Neural progenitor cell (in vitro differentiated cells): ENCODE data around the gene SPSB3. TPM values are rescaled to one million over a fixed set of nuclear protein-coding genes. Genes with fewer than 3 reads are reported as not detected.

ENCODE experiments used
- DNase-seq: peaks from one replicate; pipeline ENCODE4 v3.0.0-alpha.2; 2016; ENCODE audit warnings: low spot score
- H2AFZ ChIP-seq: fragments of 200-600 bp; sonication (generic); replicated peaks from 2 replicates; pipeline ENCODE4 v1.6.1; 2016; ENCODE audit warnings: antibody characterized with exemption
- H3F3A ChIP-seq: fragments of 200-600 bp; sonication (generic); 2 replicates; pipeline ENCODE4 v1.6.1; 2016; ENCODE audit warnings: antibody characterized with exemption, low read depth
- H3K27ac ChIP-seq: fragments of 200-600 bp; sonication (generic); 2 replicates; pipeline ENCODE4 v1.5.1; 2016; ENCODE audit warnings: mild to moderate bottlenecking
- H3K27me3 ChIP-seq: fragments of 200-600 bp; sonication (generic); 2 replicates; pipeline ENCODE4 v1.6.1; 2016; ENCODE audit warnings: mild to moderate bottlenecking, moderate library complexity
- H3K36me3 ChIP-seq: fragments of 200-600 bp; sonication (generic); 2 replicates; pipeline ENCODE4 v1.5.1; 2016
- H3K4me1 ChIP-seq: fragments of 200-600 bp; sonication (generic); 2 replicates; pipeline ENCODE4 v1.6.1; 2016; ENCODE audit warnings: mixed run types
- H3K4me2 ChIP-seq: fragments of 200-600 bp; sonication (generic); 2 replicates; pipeline ENCODE4 v1.6.1; 2016
- H3K4me3 ChIP-seq: fragments of 200-600 bp; sonication (generic); 2 replicates; pipeline ENCODE4 v1.5.1; 2016
- H3K79me2 ChIP-seq: fragments of 200-600 bp; sonication (generic); 2 replicates; pipeline ENCODE4 v1.6.1; 2016; ENCODE audit warnings: low read depth
- H3K9ac ChIP-seq: fragments of 200-600 bp; sonication (generic); 2 replicates; pipeline ENCODE4 v1.6.1; 2016
- H3K9me3 ChIP-seq: fragments of 200-600 bp; sonication (generic); 2 replicates; pipeline ENCODE4 v1.5.1; 2016; ENCODE audit warnings: low read depth
- H4K20me1 ChIP-seq: fragments of 200-600 bp; sonication (generic); 2 replicates; pipeline ENCODE4 v1.6.1; 2016; ENCODE audit warnings: low read depth
- H3K27ac Mint-ChIP-seq: 3 replicates; pipeline ENCODE4 v1.8.0; 2021; ENCODE audit warnings: mixed read lengths
- H3K27me3 Mint-ChIP-seq: 2 replicates; pipeline ENCODE4 v1.8.0; 2022; ENCODE audit warnings: low read depth, mild to moderate bottlenecking, inconsistent platforms, moderate library complexity, mixed read lengths; ENCODE audit not compliant: insufficient read depth
- H3K36me3 Mint-ChIP-seq: 3 replicates; pipeline ENCODE4 v1.8.0; 2021; ENCODE audit warnings: mixed read lengths
- H3K4me1 Mint-ChIP-seq: 3 replicates; pipeline ENCODE4 v1.8.0; 2021; ENCODE audit warnings: mixed read lengths
- H3K4me3 Mint-ChIP-seq: 3 replicates; pipeline ENCODE4 v1.8.0; 2021; ENCODE audit warnings: mild to moderate bottlenecking, moderate library complexity, mixed read lengths
- H3K9me3 Mint-ChIP-seq: 3 replicates; pipeline ENCODE4 v1.8.0; 2020; ENCODE audit warnings: mixed read lengths
- EZH2 ChIP-seq: fragments of 200-600 bp; sonication (generic); IDR thresholded peaks from 2 replicates; pipeline ENCODE4 v1.6.1; 2017; ENCODE audit warnings: antibody characterized with exemption, mild to moderate bottlenecking, moderate library complexity
- EZH2phosphoT487 ChIP-seq: fragments of 200-600 bp; sonication (generic); IDR thresholded peaks from 2 replicates; pipeline ENCODE4 v1.6.1; 2017; ENCODE audit warnings: antibody characterized with exemption
- total RNA-seq: library from RNA; depleted of rRNA; stranded (reverse); fragments of >200 nt; gene quantifications from 2 replicates; pipeline ENCODE4 v1.2.3, GENCODE V29; 2015; ENCODE audit warnings: low replicate concordance
- TF ChIP-seq, protein P1 (sequence below): fragments of 200-600 bp; sonication (generic); IDR thresholded peaks from 2 replicates; pipeline ENCODE4 v1.5.1; 2017; ENCODE audit warnings: antibody characterized with exemption, mild to moderate bottlenecking

SPSB3 gene
- total RNA-seq, 1 donor from 2014 or later: 18.7 TPM

DNA sequence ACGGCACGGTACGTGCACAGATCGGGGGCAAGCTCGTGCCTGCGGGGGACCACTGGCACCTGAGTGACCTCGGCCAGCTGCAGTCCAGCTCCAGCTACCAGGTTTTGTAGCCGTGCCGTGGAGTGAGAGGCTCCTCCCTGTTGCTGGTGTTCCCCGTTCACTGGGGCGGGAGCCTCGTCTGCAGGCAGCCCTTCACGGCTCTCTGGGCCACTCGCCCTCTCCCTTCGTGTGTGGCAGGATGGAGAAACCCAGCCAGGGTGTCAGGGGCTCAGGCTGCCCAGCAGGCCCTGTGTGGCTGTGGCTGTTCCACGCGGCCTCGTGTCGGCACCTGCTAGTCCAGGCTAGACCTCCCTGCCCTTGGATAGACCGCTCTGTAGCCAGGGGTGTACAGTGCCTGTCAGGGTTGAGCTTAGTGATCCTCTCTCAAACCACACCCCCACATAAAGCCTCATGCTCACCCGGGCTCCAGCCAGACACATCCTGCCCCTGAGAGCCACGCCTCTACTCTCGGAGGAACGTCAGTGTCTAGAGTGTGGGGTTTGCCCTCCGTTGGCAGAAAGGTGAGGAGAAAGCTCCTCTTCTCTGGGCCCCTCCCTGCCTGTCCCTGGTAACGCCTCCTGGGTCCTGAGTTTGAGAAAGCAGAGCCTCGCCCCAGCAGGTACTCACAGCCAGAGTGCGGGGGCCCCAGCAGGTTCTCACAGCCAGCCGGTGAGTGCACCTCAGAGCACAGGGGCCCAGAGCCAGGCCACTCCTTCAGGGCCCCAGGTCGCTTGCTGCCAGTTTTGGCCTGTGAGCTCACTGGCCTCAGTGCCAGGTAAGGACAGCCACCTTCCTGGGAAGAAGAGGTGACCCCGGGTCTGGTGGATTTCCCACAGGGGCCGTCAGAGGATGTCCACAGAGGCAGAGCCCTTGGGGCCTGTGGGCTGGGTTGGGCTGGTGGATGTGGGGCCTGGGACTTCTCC, 38.7 kb downstream of the SPSB3 start:
- Histone ChIP-seq H3K9me3 (no peaks in the 10 kb centered on the region), H3K27ac (no peak overlapping the region), H3K36me3 (no peaks in the 10 kb centered on the region), H2AFZ (no peak overlapping the region), H3K4me3 (no peak overlapping the region), H3K79me2 (no peaks in the 10 kb centered on the region), H3K4me1 (no peaks in the 10 kb centered on the region), H4K20me1 (no peaks in the 10 kb centered on the region), H3K27me3 (no peaks in the 10 kb centered on the region), H3F3A (peaks cover 17% of the 10 kb centered on the region), H3K9ac (no peak overlapping the region), H3K4me2 (no peak overlapping the region)
- DNase-seq: no peak
- TF ChIP-seq EZH2: no peak
- TF ChIP-seq EZH2phosphoT487: no peak
- TF ChIP-seq, protein P1, sequence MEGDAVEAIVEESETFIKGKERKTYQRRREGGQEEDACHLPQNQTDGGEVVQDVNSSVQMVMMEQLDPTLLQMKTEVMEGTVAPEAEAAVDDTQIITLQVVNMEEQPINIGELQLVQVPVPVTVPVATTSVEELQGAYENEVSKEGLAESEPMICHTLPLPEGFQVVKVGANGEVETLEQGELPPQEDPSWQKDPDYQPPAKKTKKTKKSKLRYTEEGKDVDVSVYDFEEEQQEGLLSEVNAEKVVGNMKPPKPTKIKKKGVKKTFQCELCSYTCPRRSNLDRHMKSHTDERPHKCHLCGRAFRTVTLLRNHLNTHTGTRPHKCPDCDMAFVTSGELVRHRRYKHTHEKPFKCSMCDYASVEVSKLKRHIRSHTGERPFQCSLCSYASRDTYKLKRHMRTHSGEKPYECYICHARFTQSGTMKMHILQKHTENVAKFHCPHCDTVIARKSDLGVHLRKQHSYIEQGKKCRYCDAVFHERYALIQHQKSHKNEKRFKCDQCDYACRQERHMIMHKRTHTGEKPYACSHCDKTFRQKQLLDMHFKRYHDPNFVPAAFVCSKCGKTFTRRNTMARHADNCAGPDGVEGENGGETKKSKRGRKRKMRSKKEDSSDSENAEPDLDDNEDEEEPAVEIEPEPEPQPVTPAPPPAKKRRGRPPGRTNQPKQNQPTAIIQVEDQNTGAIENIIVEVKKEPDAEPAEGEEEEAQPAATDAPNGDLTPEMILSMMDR: no peak
- Mint-ChIP-seq H3K9me3 (no peaks in the 10 kb centered on the region), H3K27me3 (no peaks in the 10 kb centered on the region), H3K27ac (no peak overlapping the region), H3K4me1 (no peaks in the 10 kb centered on the region), H3K4me3 (no peak overlapping the region), H3K36me3 (peaks cover 4% of the 10 kb centered on the region)

DNA sequence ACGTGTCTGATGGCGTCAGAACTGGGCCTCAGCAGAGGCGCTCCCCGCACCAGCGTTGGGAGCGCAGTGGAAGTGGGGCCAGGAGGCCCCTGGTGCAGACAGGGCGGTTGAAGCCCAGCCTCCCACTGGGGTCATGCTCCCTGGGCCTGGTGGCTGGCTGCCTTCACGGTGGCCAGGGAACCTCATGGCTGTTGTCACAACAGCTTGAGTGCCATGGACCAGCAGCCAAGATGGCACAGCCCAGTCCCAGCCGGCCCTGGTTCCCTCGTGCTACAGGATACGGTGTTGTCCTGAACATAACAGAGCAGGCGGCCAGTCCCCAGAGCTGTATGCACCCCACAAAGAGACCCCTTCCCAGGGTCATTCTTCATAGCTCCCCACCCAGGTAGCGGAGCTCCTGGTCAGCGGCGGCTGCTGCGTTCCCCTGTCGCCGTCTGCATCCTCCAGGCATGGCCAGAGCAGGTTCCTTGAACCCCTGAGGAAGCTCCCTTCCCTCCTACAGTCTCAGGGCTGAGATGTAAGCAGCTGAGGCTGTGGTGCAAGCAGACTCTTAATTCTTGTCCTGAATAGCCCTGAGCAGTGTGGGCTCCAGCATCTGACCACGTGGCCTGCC, 40.7 kb downstream of the SPSB3 start:
- H3K4me3 Mint-ChIP-seq: no peak overlapping the region
- Histone ChIP-seq H3K4me2 (no peak overlapping the region), H3F3A (peaks cover 35% of the 10 kb centered on the region), H3K9ac (no peak overlapping the region), H2AFZ (no peak overlapping the region), H4K20me1 (no peaks in the 10 kb centered on the region), H3K36me3 (no peaks in the 10 kb centered on the region), H3K27ac (no peak overlapping the region), H3K4me3 (no peak overlapping the region), H3K4me1 (no peaks in the 10 kb centered on the region), H3K27me3 (no peaks in the 10 kb centered on the region), H3K79me2 (no peaks in the 10 kb centered on the region), H3K9me3 (no peaks in the 10 kb centered on the region)
- no peak for DNase-seq
- H3K27me3 Mint-ChIP-seq: no peaks in the 10 kb centered on the region
- H3K27ac Mint-ChIP-seq: no peak overlapping the region
- H3K9me3 Mint-ChIP-seq: no peaks in the 10 kb centered on the region
- no peaks in the 10 kb centered on the region for H3K4me1 Mint-ChIP-seq
- TF ChIP-seq EZH2 (no peak), EZH2phosphoT487 (no peak)
- TF ChIP-seq, protein P1: no peak
- H3K36me3 Mint-ChIP-seq: peaks cover 2% of the 10 kb centered on the region

DNA sequence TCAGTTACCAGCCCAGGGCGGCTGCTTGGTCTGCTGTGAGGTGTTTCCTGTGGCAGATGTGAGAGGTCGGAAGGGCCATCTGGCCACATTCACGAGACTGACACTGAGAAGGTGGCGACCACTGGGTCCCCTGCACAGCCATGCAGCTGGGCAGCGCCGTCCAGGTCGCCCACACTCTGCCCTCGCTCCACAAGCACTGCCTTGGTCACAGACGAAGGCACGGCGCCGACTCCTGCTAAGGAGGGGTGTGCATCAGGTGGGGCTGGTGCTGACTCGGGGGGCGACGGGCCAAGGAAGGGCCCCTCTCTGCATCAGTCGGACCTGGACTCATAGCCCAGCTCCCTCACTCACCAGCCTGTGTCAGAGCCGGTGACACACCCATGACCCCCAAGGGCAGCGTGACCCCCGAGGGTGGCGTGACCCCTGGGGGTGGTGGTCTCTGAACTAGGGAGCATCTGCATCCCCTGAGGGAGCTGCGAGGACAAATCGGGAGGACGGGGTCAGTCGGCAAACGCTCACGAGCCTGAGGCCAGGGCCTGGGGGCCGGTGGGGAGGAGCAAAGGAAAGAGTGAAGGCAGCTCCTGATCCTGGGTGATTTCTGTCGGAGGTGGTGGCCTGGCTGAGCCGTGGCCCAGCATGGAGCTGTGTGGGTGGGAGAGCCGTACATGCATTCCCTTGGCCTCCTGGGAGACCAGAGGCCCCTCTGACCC, 41.4 kb downstream of the SPSB3 start:
- no peaks in the 10 kb centered on the region for H3K27me3 ChIP-seq
- H3F3A ChIP-seq: peaks cover 42% of the 10 kb centered on the region
- H4K20me1 ChIP-seq: no peaks in the 10 kb centered on the region
- Mint-ChIP-seq H3K36me3 (peaks cover 2% of the 10 kb centered on the region), H3K27ac (no peak overlapping the region), H3K4me1 (no peaks in the 10 kb centered on the region), H3K9me3 (no peaks in the 10 kb centered on the region), H3K4me3 (no peak overlapping the region), H3K27me3 (no peaks in the 10 kb centered on the region)
- H3K36me3 ChIP-seq: no peaks in the 10 kb centered on the region
- no peak overlapping the region for H3K4me3 ChIP-seq
- TF ChIP-seq EZH2 (no peak), EZH2phosphoT487 (no peak)
- TF ChIP-seq, protein P1: no peak
- no peak overlapping the region for H3K9ac ChIP-seq
- no peak for DNase-seq
- no peak overlapping the region for H3K27ac ChIP-seq
- no peak overlapping the region for H2AFZ ChIP-seq
- no peaks in the 10 kb centered on the region for H3K9me3 ChIP-seq
- H3K4me1 ChIP-seq: no peaks in the 10 kb centered on the region
- no peak overlapping the region for H3K4me2 ChIP-seq
- H3K79me2 ChIP-seq: no peaks in the 10 kb centered on the region
